ENCODE measurements around the gene MPPED2. TPM values are rescaled to one million over a fixed set of nuclear protein-coding genes. Genes with fewer than 3 reads are reported as not detected.

The MPPED2 gene
- total RNA-seq, 4 donors from 2014 or later = 2.2 to 11.5 (median 4.7) TPM

DNA sequence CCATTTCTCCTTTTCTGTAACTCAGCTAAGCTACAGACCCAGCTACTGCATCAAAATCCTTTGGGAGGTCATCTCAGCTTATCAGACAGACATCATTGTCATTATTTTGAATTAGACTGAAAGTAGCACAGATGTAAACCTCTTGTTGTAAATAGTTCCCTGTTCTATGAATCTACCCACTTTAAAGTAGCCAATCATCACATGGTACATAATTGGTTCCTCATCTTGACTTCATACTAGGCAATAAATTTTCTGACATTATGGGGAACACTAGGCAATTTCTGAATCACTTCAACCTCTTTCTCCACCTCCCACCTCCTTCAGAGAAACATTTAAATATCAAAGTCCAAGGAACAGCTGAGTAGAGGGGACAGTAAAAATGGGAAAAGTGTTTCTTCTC, 47.9 kb downstream of the MPPED2 start:
- Histone ChIP-seq H3K4me3 (no peak overlapping the region), H3K4me1 (no peaks in the 10 kb centered on the region), H3K9me3 (no peaks in the 10 kb centered on the region), H3K27me3 (no peaks in the 10 kb centered on the region), H3K27ac (no peak overlapping the region), H3K36me3 (no peaks in the 10 kb centered on the region)
- no peak for DNase-seq (ENCODE audit: low spot score in 2 of 2)
- TF ChIP-seq POLR2A (IDR thresholded peaks at IDR 0.05) (no peak), EP300 (IDR thresholded peaks at IDR 0.05) (no peak)
- TF ChIP-seq, protein P1, sequence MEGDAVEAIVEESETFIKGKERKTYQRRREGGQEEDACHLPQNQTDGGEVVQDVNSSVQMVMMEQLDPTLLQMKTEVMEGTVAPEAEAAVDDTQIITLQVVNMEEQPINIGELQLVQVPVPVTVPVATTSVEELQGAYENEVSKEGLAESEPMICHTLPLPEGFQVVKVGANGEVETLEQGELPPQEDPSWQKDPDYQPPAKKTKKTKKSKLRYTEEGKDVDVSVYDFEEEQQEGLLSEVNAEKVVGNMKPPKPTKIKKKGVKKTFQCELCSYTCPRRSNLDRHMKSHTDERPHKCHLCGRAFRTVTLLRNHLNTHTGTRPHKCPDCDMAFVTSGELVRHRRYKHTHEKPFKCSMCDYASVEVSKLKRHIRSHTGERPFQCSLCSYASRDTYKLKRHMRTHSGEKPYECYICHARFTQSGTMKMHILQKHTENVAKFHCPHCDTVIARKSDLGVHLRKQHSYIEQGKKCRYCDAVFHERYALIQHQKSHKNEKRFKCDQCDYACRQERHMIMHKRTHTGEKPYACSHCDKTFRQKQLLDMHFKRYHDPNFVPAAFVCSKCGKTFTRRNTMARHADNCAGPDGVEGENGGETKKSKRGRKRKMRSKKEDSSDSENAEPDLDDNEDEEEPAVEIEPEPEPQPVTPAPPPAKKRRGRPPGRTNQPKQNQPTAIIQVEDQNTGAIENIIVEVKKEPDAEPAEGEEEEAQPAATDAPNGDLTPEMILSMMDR (IDR thresholded peaks at IDR 0.05) = no peak

DNA sequence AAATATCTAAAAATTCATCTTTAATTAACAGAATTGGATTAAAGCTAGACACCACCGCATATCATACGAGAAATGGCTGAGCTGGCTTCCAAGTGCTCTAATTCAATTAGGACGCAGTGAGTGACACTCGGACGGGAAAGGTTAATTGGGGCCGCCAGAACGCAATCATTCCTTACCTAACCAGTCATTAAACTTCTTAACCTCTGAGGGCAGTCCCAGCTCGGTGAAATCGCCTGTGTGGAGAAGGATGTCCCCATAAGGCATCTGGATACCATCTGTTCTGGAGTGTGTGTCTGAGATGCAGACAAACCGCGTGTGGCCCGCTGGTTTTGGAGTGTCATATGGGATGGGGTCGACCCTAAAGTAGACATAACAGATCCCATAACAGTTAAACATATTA, 50.3 kb downstream of the MPPED2 start:
- H3K4me3 ChIP-seq = no peak overlapping the region
- H3K9me3 ChIP-seq = no peaks in the 10 kb centered on the region
- no peaks in the 10 kb centered on the region for H3K27me3 ChIP-seq
- no peak overlapping the region for H3K27ac ChIP-seq
- TF ChIP-seq POLR2A (IDR thresholded peaks at IDR 0.05) (no peak), EP300 (IDR thresholded peaks at IDR 0.05) (no peak)
- TF ChIP-seq, protein P1 (IDR thresholded peaks at IDR 0.05) = no peak
- DNase-seq (ENCODE audit: low spot score in 2 of 2) = no peak
- no peaks in the 10 kb centered on the region for H3K4me1 ChIP-seq
- no peaks in the 10 kb centered on the region for H3K36me3 ChIP-seq
- 87% methylated on average over 13 of the region's 13 CpGs for WGBS, 2 donors

DNA sequence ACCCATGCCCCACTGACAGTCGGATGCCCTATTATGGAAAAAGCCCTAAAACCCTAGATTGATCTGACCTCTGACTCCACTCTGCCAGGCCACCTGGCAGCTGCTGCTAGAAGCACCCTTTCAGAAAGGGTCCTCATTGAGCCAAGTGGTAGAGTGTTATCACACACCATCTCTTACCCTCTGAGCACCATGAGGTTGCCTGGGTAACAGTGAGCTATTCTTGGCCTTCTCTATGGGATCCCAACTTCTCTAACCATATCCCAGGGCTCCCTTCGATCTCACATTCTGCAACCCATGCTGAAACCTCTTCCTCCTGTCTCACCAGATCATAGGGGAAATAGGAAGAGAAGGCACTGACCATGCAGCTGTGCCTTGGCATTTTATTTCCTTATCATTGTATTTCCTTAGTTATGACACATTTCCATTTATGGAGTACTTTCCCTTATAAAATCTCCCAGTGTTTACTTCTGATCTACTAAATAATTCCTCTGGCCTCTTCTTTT, 52.7 kb downstream of the MPPED2 start:
- no peaks in the 10 kb centered on the region for H3K4me1 ChIP-seq
- no peaks in the 10 kb centered on the region for H3K9me3 ChIP-seq
- H3K27me3 ChIP-seq = no peaks in the 10 kb centered on the region
- no peak overlapping the region for H3K27ac ChIP-seq
- whole genome bisulfite sequencing, 2 donors = 84 to 90% methylated on average over 2 of the region's 2 CpGs
- no peak overlapping the region for H3K4me3 ChIP-seq
- no peaks in the 10 kb centered on the region for H3K36me3 ChIP-seq
- TF ChIP-seq, protein P1 (IDR thresholded peaks at IDR 0.05) = no peak
- TF ChIP-seq POLR2A (IDR thresholded peaks at IDR 0.05) = no peak
- no peak for TF ChIP-seq EP300 (IDR thresholded peaks at IDR 0.05)
- no peak for DNase-seq (ENCODE audit: low spot score in 2 of 2)

DNA sequence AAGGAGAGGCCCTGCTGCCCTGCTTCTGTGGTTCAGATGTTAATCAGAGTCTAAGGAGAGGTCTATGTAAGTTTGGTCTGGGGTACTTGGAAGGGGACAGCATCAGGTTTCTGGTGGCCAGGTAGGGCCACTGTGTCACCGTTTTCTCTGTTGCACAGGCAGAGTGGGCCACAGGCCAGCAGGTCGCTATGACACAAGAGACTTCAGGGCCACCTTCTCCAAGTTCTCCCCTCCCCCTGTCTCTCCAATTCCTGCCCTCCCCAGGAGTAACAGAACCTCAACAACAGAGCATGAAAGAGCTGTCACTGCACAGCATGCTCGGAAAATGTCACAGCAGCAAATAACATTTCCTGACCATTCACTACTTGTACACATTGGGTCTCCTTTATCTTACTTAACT, 58.6 kb downstream of the MPPED2 start:
- Histone ChIP-seq H3K36me3 (no peaks in the 10 kb centered on the region), H3K4me1 (no peaks in the 10 kb centered on the region), H3K4me3 (no peak overlapping the region), H3K27ac (no peak overlapping the region), H3K27me3 (no peaks in the 10 kb centered on the region), H3K9me3 (no peaks in the 10 kb centered on the region)
- no peak for DNase-seq (ENCODE audit: low spot score in 2 of 2)
- WGBS, 2 donors = 71 to 78% methylated on average over 3 of the region's 3 CpGs
- TF ChIP-seq, protein P1 (IDR thresholded peaks at IDR 0.05) = no peak
- no peak for TF ChIP-seq EP300 (IDR thresholded peaks at IDR 0.05)
- no peak for TF ChIP-seq POLR2A (IDR thresholded peaks at IDR 0.05)

DNA sequence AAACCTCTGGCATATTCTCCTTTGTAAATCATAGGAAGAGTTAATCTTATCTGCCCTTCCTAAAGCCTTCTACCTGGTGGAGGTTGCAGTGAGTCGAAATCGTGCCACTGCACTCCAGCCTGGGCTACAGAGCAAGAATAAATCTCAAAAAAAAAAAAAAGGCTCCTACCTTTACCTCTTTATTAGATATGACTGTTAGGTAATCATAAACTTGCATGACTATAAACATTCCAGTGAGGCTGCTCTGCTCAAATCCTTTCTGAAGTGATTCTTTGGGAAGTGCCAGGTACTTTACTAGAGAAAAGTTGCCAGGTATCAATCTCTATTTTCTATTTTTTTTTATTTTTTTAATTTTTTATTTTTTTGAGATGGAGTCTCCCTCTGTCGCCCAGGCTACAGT, 59.6 kb downstream of the MPPED2 start:
- TF ChIP-seq, protein P1 (IDR thresholded peaks at IDR 0.05) = no peak
- TF ChIP-seq POLR2A (IDR thresholded peaks at IDR 0.05) (no peak), EP300 (IDR thresholded peaks at IDR 0.05) (no peak)
- no peak for DNase-seq (ENCODE audit: low spot score in 2 of 2)
- Histone ChIP-seq H3K4me1 (no peaks in the 10 kb centered on the region), H3K36me3 (no peaks in the 10 kb centered on the region), H3K4me3 (no peak overlapping the region), H3K9me3 (no peaks in the 10 kb centered on the region), H3K27ac (no peak overlapping the region), H3K27me3 (no peaks in the 10 kb centered on the region)
- WGBS, 2 donors = 91 to 92% methylated on average over 3 of the region's 3 CpGs

Measured in tibial nerve (tissue), 4 donors.